H7 (cell line): Measurements from ENCODE around the gene SPATA25. TPM values are rescaled to one million over a fixed set of nuclear protein-coding genes. Genes with fewer than 3 reads are reported as not detected.
"Not testable (repeated sequence)": the region's sequence is repeated elsewhere in the genome, so short reads cannot be mapped to it uniquely, and the experiment has no call there.

Source experiments
- DNase-seq: peaks from one replicate; pipeline ENCODE4 v3.0.0; 2012
- H3K27me3 ChIP-seq: 2 replicates; pipeline ENCODE4 v1.6.0; 2011; ENCODE audit warnings: mild to moderate bottlenecking, low read length; ENCODE audit not compliant: control insufficient read depth, insufficient read depth
- H3K36me3 ChIP-seq: replicated peaks from 2 replicates; pipeline ENCODE4 v1.5.1; 2011; ENCODE audit warnings: low read length; ENCODE audit not compliant: control insufficient read depth, insufficient read depth
- H3K4me3 ChIP-seq: 2 replicates; pipeline ENCODE4 v1.5.1; 2011; ENCODE audit warnings: low read depth, mild to moderate bottlenecking, control low read depth, low read length, moderate library complexity; ENCODE audit not compliant: insufficient read depth
- total RNA-seq: library from RNA; depleted of rRNA; stranded (reverse); fragments of >200 nt; shearing (Covaris generic); gene quantifications from 2 replicates; pipeline ENCODE4 v1.2.3, GENCODE V29; 2014

Gene SPATA25
- total RNA-seq, 1 experiment from 2014 or later: 5.1 TPM

- DNase-seq: no peak
- H3K4me3 ChIP-seq: no peak overlapping the region
- peaks cover 28% of the 10 kb centered on the region for H3K36me3 ChIP-seq
- peaks cover 2% of the 10 kb centered on the region; the same call in 1 of the 2 replicates for H3K27me3 ChIP-seq
Measured at GRCh38 chr20:45907219-45907948, 20.0 kb upstream of the SPATA25 start.

- DNase-seq: no peak
- Histone ChIP-seq H3K36me3 (peaks cover 37% of the 10 kb centered on the region), H3K4me3 (no peak overlapping the region), H3K27me3 (no peaks in the 10 kb centered on the region)
Measured at GRCh38 chr20:45905505-45906079, 18.2 kb upstream of the SPATA25 start.

GRCh38 chr20:45904583-45905504, 17.4 kb upstream of the SPATA25 start:
- DNase-seq: peak; percentile 43
- Histone ChIP-seq H3K27me3 (no peaks in the 10 kb centered on the region), H3K4me3 (no peak overlapping the region), H3K36me3 (peaks cover 39% of the 10 kb centered on the region)

GRCh38 chr20:45902199-45902701, 14.8 kb upstream of the SPATA25 start:
- no peak overlapping the region for H3K4me3 ChIP-seq
- H3K27me3 ChIP-seq: no peaks in the 10 kb centered on the region
- DNase-seq: peak; percentile 35
- peaks cover 41% of the 10 kb centered on the region for H3K36me3 ChIP-seq

- H3K27me3 ChIP-seq, DNase-seq, H3K4me3 ChIP-seq: not testable (repeated sequence)
- H3K36me3 ChIP-seq: peaks cover 44% of the 10 kb centered on the region
Measured at GRCh38 chr20:45901332-45901731, 13.9 kb upstream of the SPATA25 start.

- Histone ChIP-seq H3K36me3 (peaks cover 33% of the 10 kb centered on the region), H3K4me3 (no peak overlapping the region), H3K27me3 (no peaks in the 10 kb centered on the region)
- no peak for DNase-seq
Measured at GRCh38 chr20:45899046-45899835, 11.8 kb upstream of the SPATA25 start.

GRCh38 chr20:45898285-45898684, 10.9 kb upstream of the SPATA25 start:
- Histone ChIP-seq H3K36me3 (peaks cover 33% of the 10 kb centered on the region), H3K4me3 (no peak overlapping the region), H3K27me3 (no peaks in the 10 kb centered on the region)
- DNase-seq: no peak

- Histone ChIP-seq H3K27me3 (no peaks in the 10 kb centered on the region), H3K36me3 (peaks cover 33% of the 10 kb centered on the region), H3K4me3 (no peak overlapping the region)
- no peak for DNase-seq
Measured at GRCh38 chr20:45897692-45898091, 10.3 kb upstream of the SPATA25 start.

- no peak for DNase-seq
- Histone ChIP-seq H3K27me3 (no peaks in the 10 kb centered on the region), H3K36me3 (peaks cover 34% of the 10 kb centered on the region), H3K4me3 (no peak overlapping the region)
Measured at GRCh38 chr20:45897289-45897688, 9.9 kb upstream of the SPATA25 start.

- Histone ChIP-seq H3K27me3 (no peaks in the 10 kb centered on the region), H3K36me3 (peaks cover 30% of the 10 kb centered on the region), H3K4me3 (no peak overlapping the region)
- no peak for DNase-seq
Measured at GRCh38 chr20:45896641-45897161, 9.3 kb upstream of the SPATA25 start.

- H3K4me3 ChIP-seq: no peak overlapping the region
- no peak for DNase-seq
- H3K36me3 ChIP-seq: peaks cover 21% of the 10 kb centered on the region
- H3K27me3 ChIP-seq: no peaks in the 10 kb centered on the region; the same call in 1 of the 2 replicates
Measured at GRCh38 chr20:45894797-45895196, 7.4 kb upstream of the SPATA25 start.

- Histone ChIP-seq H3K4me3 (no peak overlapping the region), H3K36me3 (peaks cover 16% of the 10 kb centered on the region), H3K27me3 (no peaks in the 10 kb centered on the region; the same call in 1 of the 2 replicates)
- DNase-seq: no peak
Measured at GRCh38 chr20:45893831-45894230, 6.4 kb upstream of the SPATA25 start.

GRCh38 chr20:45892828-45893500, 5.5 kb upstream of the SPATA25 start:
- no peak overlapping the region for H3K4me3 ChIP-seq

More at GRCh38 chr20:45892828-45893500, 5.5 kb upstream of the SPATA25 start:
- H3K27me3 ChIP-seq: no peaks in the 10 kb centered on the region; the same call in 1 of the 2 replicates
- H3K36me3 ChIP-seq: peaks cover 11% of the 10 kb centered on the region
- no peak for DNase-seq
